C4-2B (cell line): ENCODE measurements around the gene RNF224.
A peak's percentile ranks its signal among the peaks of the same experiment; 100 is the strongest.

ENCODE experiments used
- H3K27ac ChIP-seq: fragments of 450-650 bp; 2 replicates; pipeline ENCODE4 v1.5.1; 2017
- CTCF ChIP-seq: fragments of 450-650 bp; conservative IDR thresholded peaks from 2 replicates; pipeline ENCODE4 v1.5.1; 2017; ENCODE audit warnings: mild to moderate bottlenecking
- ZFX ChIP-seq: fragments of 450-650 bp; IDR thresholded peaks from 2 replicates; pipeline ENCODE4 v1.6.1; 2017

RNF224 gene

GRCh38 chr9:137217276-137218211 lies 9.8 kb upstream of the RNF224 start:
- TF ChIP-seq CTCF (no peak; the same call in 1 of the 2 replicates), ZFX (no peak; the same call in 1 of the 2 replicates)
- peak overlapping the region; percentile 98 for H3K27ac ChIP-seq

- TF ChIP-seq CTCF (no peak), ZFX (0 out of 2 replicates have a peak, but pooled peaks have one; percentile 51)
- H3K27ac ChIP-seq: peak overlapping the region; percentile 98
Observed at GRCh38 chr9:137218212-137218753, 9.0 kb upstream of the RNF224 start.

GRCh38 chr9:137218754-137219271 lies 8.5 kb upstream of the RNF224 start:
- TF ChIP-seq CTCF (no peak), ZFX (no peak)
- peak overlapping the region; percentile 98 for H3K27ac ChIP-seq

- TF ChIP-seq ZFX: no peak
- no peak for TF ChIP-seq CTCF
- H3K27ac ChIP-seq: peak overlapping the region; percentile 98
Observed at GRCh38 chr9:137219757-137220316, 7.5 kb upstream of the RNF224 start.

GRCh38 chr9:137220317-137221094 lies 6.8 kb upstream of the RNF224 start:
- TF ChIP-seq CTCF (no peak), ZFX (no peak)
- H3K27ac ChIP-seq: no peak overlapping the region; the same call in 1 of the 2 replicates

GRCh38 chr9:137221095-137221505 lies 6.2 kb upstream of the RNF224 start:
- no peak for TF ChIP-seq CTCF
- TF ChIP-seq ZFX: no peak
- peak overlapping the region; percentile 88 for H3K27ac ChIP-seq
